Esophagus muscularis mucosa (tissue), 3 donors: ENCODE data around the gene YPEL4.

ENCODE experiments used
- POLR2A ChIP-seq: fragments of 450-650 bp; IDR thresholded peaks from one replicate; pipeline ENCODE4 v1.6.1; 2017; ENCODE audit warnings: antibody characterized with exemption, moderate library complexity, mild to moderate bottlenecking, low read depth
- POLR2AphosphoS5 ChIP-seq, 2 donors: sonication (generic); formaldehyde crosslinking; IDR thresholded peaks; one replicate each; pipeline ENCODE4 v1.6.1; 2017; ENCODE audit warnings: antibody characterized with exemption in 2 of 2
- TF ChIP-seq, protein P1 (sequence below), 3 experiments: fragments of 200-600 bp in 2 of 3; fragments of 450-650 bp in 1 of 3; sonication (generic) in 2 of 3; IDR thresholded peaks; one replicate each; pipeline ENCODE4 v1.5.1; 2017 to 2019; ENCODE audit warnings: antibody characterized with exemption in 3 of 3, mild to moderate bottlenecking in 2 of 3, moderate library complexity in 1 of 3

DNA sequence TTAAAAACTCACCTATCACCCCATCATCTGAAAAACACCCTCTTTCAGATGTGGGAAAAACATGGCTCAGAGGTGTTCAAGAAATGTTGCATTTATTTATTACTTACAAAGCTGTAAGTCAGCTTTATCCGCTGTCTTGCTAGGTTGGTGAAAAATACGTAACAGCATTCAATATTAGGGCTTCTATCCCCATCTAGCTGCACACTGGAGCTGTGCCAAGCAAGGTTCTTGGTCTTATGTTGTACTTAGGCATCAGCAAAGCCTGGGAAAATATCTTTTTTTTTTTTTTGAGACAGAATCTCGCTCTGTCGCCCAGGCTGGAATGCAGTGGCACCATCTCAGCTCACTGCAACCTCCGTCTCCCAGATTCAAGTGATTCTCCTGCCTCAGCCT, 44.7 kb downstream of the YPEL4 start:
- TF ChIP-seq POLR2AphosphoS5 (IDR thresholded peaks at IDR 0.05) (no peak), POLR2A (no peak)
- TF ChIP-seq, protein P1, sequence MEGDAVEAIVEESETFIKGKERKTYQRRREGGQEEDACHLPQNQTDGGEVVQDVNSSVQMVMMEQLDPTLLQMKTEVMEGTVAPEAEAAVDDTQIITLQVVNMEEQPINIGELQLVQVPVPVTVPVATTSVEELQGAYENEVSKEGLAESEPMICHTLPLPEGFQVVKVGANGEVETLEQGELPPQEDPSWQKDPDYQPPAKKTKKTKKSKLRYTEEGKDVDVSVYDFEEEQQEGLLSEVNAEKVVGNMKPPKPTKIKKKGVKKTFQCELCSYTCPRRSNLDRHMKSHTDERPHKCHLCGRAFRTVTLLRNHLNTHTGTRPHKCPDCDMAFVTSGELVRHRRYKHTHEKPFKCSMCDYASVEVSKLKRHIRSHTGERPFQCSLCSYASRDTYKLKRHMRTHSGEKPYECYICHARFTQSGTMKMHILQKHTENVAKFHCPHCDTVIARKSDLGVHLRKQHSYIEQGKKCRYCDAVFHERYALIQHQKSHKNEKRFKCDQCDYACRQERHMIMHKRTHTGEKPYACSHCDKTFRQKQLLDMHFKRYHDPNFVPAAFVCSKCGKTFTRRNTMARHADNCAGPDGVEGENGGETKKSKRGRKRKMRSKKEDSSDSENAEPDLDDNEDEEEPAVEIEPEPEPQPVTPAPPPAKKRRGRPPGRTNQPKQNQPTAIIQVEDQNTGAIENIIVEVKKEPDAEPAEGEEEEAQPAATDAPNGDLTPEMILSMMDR (IDR thresholded peaks at IDR 0.05) = no peak
